Cardiac muscle cell (in vitro differentiated cells and primary cell): ENCODE results near the gene ATP6V1G1. TPM values are rescaled to one million over a fixed set of nuclear protein-coding genes. Genes with fewer than 3 reads are reported as not detected.

ENCODE experiments used
- DNase-seq, 2 donors: peaks; one replicate each; pipeline versions ENCODE4 v3.0.0 to v3.0.0-alpha.2; 2010 to 2017; ENCODE audit warnings: low read depth in 1 of 2, low spot score in 1 of 2
- H3K27ac ChIP-seq: fragments of 200-600 bp; sonication (generic); 2 replicates; pipeline ENCODE4 v1.5.1; 2016
- H3K27me3 ChIP-seq: fragments of 200-600 bp; sonication (generic); 2 replicates; pipeline ENCODE4 v1.6.0; 2016; ENCODE audit warnings: control low read depth
- H3K36me3 ChIP-seq: fragments of 200-600 bp; sonication (generic); 2 replicates; pipeline ENCODE4 v1.5.1; 2016; ENCODE audit warnings: control low read depth
- H3K4me1 ChIP-seq: fragments of 200-600 bp; sonication (generic); 2 replicates; pipeline ENCODE4 v1.8.1; 2017; ENCODE audit warnings: low read depth, mild to moderate bottlenecking, mixed run types
- H3K4me3 ChIP-seq: fragments of 200-600 bp; sonication (generic); 2 replicates; pipeline ENCODE4 v1.5.1; 2016; ENCODE audit warnings: mild to moderate bottlenecking
- H3K9me3 ChIP-seq: fragments of 200-600 bp; sonication (generic); 2 replicates; pipeline ENCODE4 v1.5.1; 2017; ENCODE audit warnings: low read depth, mild to moderate bottlenecking, control low read depth
- CTCF ChIP-seq: IDR thresholded peaks from 2 replicates; pipeline ENCODE4 v1.5.1; 2012; ENCODE audit warnings: low read depth, mild to moderate bottlenecking, low read length
- polyA plus RNA-seq: library from polyadenylated mRNA; unstranded; fragments of >200 nt; fragmentation: Nextera tagmentation; extraction: Ambion mirVana; gene quantifications from 2 replicates; pipeline ENCODE4 v1.2.1, GENCODE V29; 2016
- total RNA-seq: library from RNA; depleted of rRNA; stranded (reverse); fragments of >200 nt; gene quantifications from 2 replicates; pipeline ENCODE4 v1.2.3, GENCODE V29; 2016

ATP6V1G1 gene
- total and polyA plus RNA-seq, 2 experiments from 2014 or later, result 270 to 280 TPM

DNA sequence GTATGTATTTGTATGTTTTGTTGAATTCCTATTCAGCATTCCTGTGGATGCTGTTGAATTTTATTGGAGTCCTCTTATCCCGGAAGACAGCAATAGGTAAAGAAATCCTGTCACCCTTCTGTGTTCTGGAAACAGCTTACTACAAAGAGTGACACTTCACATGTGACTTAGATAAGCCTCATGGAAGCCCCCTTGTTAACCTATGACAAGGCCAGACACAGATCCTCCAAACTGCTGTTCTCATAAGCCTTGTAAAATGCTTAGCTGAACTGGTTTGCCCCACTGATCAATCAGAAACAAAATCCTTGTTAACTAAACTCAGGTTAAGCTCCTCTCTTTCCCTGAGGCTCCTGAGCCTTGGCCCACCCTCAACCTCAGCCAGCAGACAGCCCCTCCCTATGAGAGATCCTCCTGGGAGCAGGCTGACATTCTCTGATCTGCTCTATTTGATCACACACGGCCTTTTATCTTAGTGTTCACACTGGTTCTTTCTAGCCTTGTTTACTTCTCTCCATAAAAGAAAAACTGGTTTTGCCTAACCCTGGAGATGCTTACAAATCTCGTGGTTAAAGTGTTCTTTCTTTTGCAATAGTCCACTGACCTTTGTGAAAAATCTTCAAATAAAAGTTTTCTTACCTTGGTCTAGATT lies 29.4 kb upstream of the ATP6V1G1 start:
- H3K4me3 ChIP-seq, result no peak overlapping the region
- H3K9me3 ChIP-seq, result no peaks in the 10 kb centered on the region
- no peak for DNase-seq
- H3K27me3 ChIP-seq, result peaks cover 4% of the 10 kb centered on the region
- H3K4me1 ChIP-seq, result no peaks in the 10 kb centered on the region
- H3K36me3 ChIP-seq, result no peaks in the 10 kb centered on the region
- no peak overlapping the region for H3K27ac ChIP-seq
- TF ChIP-seq CTCF, result no peak

GRCh38 chr9:114559830-114560513 lies 27.6 kb upstream of the ATP6V1G1 start:
- no peaks in the 10 kb centered on the region for H3K9me3 ChIP-seq
- DNase-seq, result no peak
- no peak overlapping the region for H3K4me3 ChIP-seq
- no peak for TF ChIP-seq CTCF
- no peak overlapping the region for H3K27ac ChIP-seq
- no peaks in the 10 kb centered on the region for H3K27me3 ChIP-seq
- no peaks in the 10 kb centered on the region for H3K36me3 ChIP-seq
- no peaks in the 10 kb centered on the region for H3K4me1 ChIP-seq

- Histone ChIP-seq H3K36me3 (no peaks in the 10 kb centered on the region), H3K9me3 (no peaks in the 10 kb centered on the region), H3K4me3 (no peak overlapping the region), H3K27ac (no peak overlapping the region), H3K4me1 (no peaks in the 10 kb centered on the region), H3K27me3 (no peaks in the 10 kb centered on the region)
- no peak for TF ChIP-seq CTCF
- DNase-seq, result no peak
These were observed 26.6 kb upstream of the ATP6V1G1 start for GRCh38 chr9:114560956-114561355.

- Histone ChIP-seq H3K36me3 (no peaks in the 10 kb centered on the region), H3K4me3 (no peak overlapping the region), H3K27me3 (no peaks in the 10 kb centered on the region), H3K4me1 (no peaks in the 10 kb centered on the region), H3K27ac (no peak overlapping the region), H3K9me3 (no peaks in the 10 kb centered on the region)
- no peak for TF ChIP-seq CTCF
- no peak for DNase-seq
These were observed 25.8 kb upstream of the ATP6V1G1 start for GRCh38 chr9:114561771-114562170.

- no peak for TF ChIP-seq CTCF
- Histone ChIP-seq H3K9me3 (no peaks in the 10 kb centered on the region), H3K36me3 (no peaks in the 10 kb centered on the region), H3K27ac (no peak overlapping the region), H3K27me3 (no peaks in the 10 kb centered on the region), H3K4me1 (no peaks in the 10 kb centered on the region), H3K4me3 (no peak overlapping the region)
- no peak for DNase-seq
These were observed 22.4 kb upstream of the ATP6V1G1 start for GRCh38 chr9:114565204-114565603.
